Measurements from ENCODE around the gene AGAP1. TPM values are rescaled to one million over a fixed set of nuclear protein-coding genes. Genes with fewer than 3 reads are reported as not detected.

AGAP1 gene
- polyA plus RNA-seq, 2 of the 4 experiments (the other 2 are of a cell fraction) = 20.2 to 21.9 TPM

DNA sequence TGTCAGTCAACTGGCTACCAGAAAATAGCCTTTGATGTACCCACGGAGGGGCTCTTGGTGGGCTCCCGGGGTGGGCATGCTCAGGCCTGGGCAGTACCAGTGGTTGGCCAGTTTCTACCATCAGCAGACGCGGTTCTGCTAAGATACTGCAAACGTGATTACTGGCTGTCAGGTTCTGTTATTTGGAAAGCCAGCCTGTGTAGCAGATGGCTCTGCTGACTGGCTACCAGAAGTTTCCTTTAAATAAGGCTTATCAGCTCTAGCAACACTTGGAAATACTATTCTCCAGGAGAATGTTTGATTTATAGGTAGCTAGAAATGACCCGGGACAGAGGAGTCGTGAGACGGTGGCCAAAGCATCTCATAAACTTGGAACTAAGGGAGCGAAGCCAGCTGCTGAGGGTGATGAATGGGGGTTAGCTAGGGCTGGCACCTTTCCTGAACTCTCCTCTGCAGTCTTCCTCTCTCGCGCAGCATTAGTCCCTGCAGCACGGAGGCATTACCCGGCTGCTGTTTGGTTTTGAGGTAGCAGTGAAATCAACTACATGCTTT is 171.9 kb downstream of the AGAP1 start:
- ChIA-PET CTCF (interaction anchor here (1.5 to 1.9 kb wide), 2 partner anchors 27 to 71 kb away, joined by 4 to 7 read pairs; no protein-coding TSS in a partner anchor), POLR2A (no interaction called here)
- ATAC-seq (peak in 1 of 2 experiments; percentile 5; a peak in 1 of 6 replicates), DNase-seq (ENCODE audit: low read depth in 1 of 2, low spot score in 1 of 2) (no peak), FAIRE-seq (no peak)
- H3K4me3 ChIP-seq = peak overlapping the region; percentile 35
- H3K4me1 ChIP-seq = peaks cover 11% of the 10 kb centered on the region
- 25% methylated on average over 13 of the region's 13 CpGs for WGBS (ENCODE audit: missing lambda C conversion rate)
- peak overlapping the region; percentile 11 to 62; a peak in 4 of 6 replicates for H3K27ac ChIP-seq
- TF ChIP-seq, protein P1, sequence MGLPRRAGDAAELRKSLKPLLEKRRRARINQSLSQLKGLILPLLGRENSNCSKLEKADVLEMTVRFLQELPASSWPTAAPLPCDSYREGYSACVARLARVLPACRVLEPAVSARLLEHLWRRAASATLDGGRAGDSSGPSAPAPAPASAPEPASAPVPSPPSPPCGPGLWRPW (IDR thresholded peaks at IDR 0.05) = no peak
- TF ChIP-seq CEBPB (IDR thresholded peaks at IDR 0.05) (no peak), ZNF302 (CRISPR knock-in tag; IDR thresholded peaks at IDR 0.05) (no peak), FOXS1 (CRISPR knock-in tag; IDR thresholded peaks at IDR 0.05) (no peak), FOSL2 (IDR thresholded peaks at IDR 0.05) (no peak), FOSL2 (CRISPR knock-in tag; IDR thresholded peaks at IDR 0.05) (no peak), MAZ (IDR thresholded peaks at IDR 0.05; ENCODE audit: borderline replicate concordance, low read depth, low read length) (no peak), ATOH8 (CRISPR knock-in tag; IDR thresholded peaks at IDR 0.05; ENCODE audit: low read depth) (no peak), NPAS2 (CRISPR knock-in tag; IDR thresholded peaks at IDR 0.05; ENCODE audit: borderline replicate concordance) (no peak), SREBF2 (IDR thresholded peaks at IDR 0.05) (no peak), POLR2A (IDR thresholded peaks at IDR 0.05; ENCODE audit: low read length) (no peak)
- TF ChIP-seq, protein P2, sequence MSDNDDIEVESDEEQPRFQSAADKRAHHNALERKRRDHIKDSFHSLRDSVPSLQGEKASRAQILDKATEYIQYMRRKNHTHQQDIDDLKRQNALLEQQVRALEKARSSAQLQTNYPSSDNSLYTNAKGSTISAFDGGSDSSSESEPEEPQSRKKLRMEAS (IDR thresholded peaks at IDR 0.05) = no peak
- H3K4me2 ChIP-seq = peak overlapping the region; percentile 89
- H3K9me3 ChIP-seq = no peaks in the 10 kb centered on the region

- H3K4me2 ChIP-seq = peak overlapping the region; percentile 89
- DNase-seq (ENCODE audit: low read depth in 1 of 2, low spot score in 1 of 2) (peak; percentile 54 to 86), FAIRE-seq (no peak), ATAC-seq (peak; percentile 47 to 80; a peak in 4 of 6 replicates)
- ChIA-PET CTCF (interaction anchor here (0.9 to 1.9 kb wide), 3 partner anchors 28 to 72 kb away, joined by 4 to 7 read pairs (median 4); no protein-coding TSS in a partner anchor), POLR2A (no interaction called here)
- TF ChIP-seq CHD4 (IDR thresholded peaks at IDR 0.05; ENCODE audit: borderline replicate concordance) = no peak
- TF ChIP-seq GATA3 (IDR thresholded peaks at IDR 0.05; ENCODE audit: borderline replicate concordance) = peak; percentile 58
- TF ChIP-seq, protein P2 (IDR thresholded peaks at IDR 0.05) = peak; percentile 40
- WGBS (ENCODE audit: missing lambda C conversion rate) = 1% methylated on average over 4 of the region's 4 CpGs
- H3K27ac ChIP-seq = peak overlapping the region; percentile 11 to 62; a peak in 4 of 6 replicates
- H3K9me3 ChIP-seq = no peaks in the 10 kb centered on the region
- H3K4me1 ChIP-seq = peaks cover 17% of the 10 kb centered on the region
- peak overlapping the region; percentile 35 for H3K4me3 ChIP-seq
These were observed 172.5 kb downstream of the AGAP1 start for GRCh38 chr2:235666213-235666781.

DNA sequence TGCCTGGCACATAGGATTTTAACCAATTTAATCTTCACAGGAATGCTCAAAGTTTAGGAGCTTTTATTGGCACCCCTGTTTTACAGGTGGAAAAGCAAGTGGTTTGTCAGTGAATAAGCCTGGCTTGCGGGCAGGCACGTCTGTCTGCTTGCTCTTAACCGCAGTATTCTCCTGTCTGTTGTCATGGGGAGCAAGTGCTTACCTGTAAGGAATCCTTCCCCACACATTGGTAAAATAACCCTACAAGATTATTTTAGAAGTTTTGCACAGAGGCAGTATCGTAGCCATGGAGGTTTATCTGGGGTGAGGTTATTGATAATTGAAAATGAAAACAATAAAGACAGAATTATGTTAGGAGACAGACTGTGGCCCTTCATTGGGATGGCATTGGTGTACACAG is 174.9 kb downstream of the AGAP1 start:
- Histone ChIP-seq H3K4me1 (peaks cover 18% of the 10 kb centered on the region), H3K9me3 (no peaks in the 10 kb centered on the region), H3K4me2 (peak overlapping the region; percentile 98; the same call in 2 of the 3 replicates), H3K4me3 (no peak overlapping the region), H3K27ac (no peak overlapping the region)
- no peak for TF ChIP-seq TP53 (CRISPR knock-in tag; IDR thresholded peaks at IDR 0.05)
- no peak for TF ChIP-seq KDM5A (IDR thresholded peaks at IDR 0.05)
- no peak for TF ChIP-seq TFCP2L1 (CRISPR knock-in tag; IDR thresholded peaks at IDR 0.05)
- no peak for TF ChIP-seq NFE2L2 (conservative IDR thresholded peaks at IDR 0.05; ENCODE audit: low read length)
- TF ChIP-seq CHD4 (IDR thresholded peaks at IDR 0.05; ENCODE audit: borderline replicate concordance) = no peak
- TF ChIP-seq CBX8 (IDR thresholded peaks at IDR 0.05) = no peak
- TF ChIP-seq ELK1 (IDR thresholded peaks at IDR 0.05; ENCODE audit: low read depth, low read length) = no peak
- no peak for TF ChIP-seq CEBPB (IDR thresholded peaks at IDR 0.05)
- TF ChIP-seq, protein P1 (IDR thresholded peaks at IDR 0.05) = no peak
- TF ChIP-seq ZFP36 (IDR thresholded peaks at IDR 0.05; ENCODE audit: borderline replicate concordance, partially characterized antibody) = no peak
- ChIA-PET CTCF (interaction anchor here (4.1 kb wide), 1 partner anchor 78 kb away, joined by 15 read pairs; no protein-coding TSS in a partner anchor), POLR2A (no interaction called here)
- FAIRE-seq = no peak
- no peak for DNase-seq (ENCODE audit: low read depth in 1 of 2, low spot score in 1 of 2)
- WGBS (ENCODE audit: missing lambda C conversion rate) = 95% methylated on average over 4 of the region's 4 CpGs
- ATAC-seq = no peak

All from A549 (cell line).